Testis (tissue), 2 donors: ENCODE data around the gene TRIM49C.
"Not testable (repeated sequence)": the region's sequence is repeated elsewhere in the genome, so short reads cannot be mapped to it uniquely, and the experiment has no call there.

Experiments used
- CTCF ChIP-seq, 3 experiments: fragments of 450-650 bp in 2 of 3; fragments of 200-600 bp in 1 of 3; sonication (generic) in 1 of 3; IDR thresholded peaks; one replicate each; pipeline ENCODE4 v1.5.1; 2016 to 2019; ENCODE audit warnings: antibody characterized with exemption in 3 of 3, mild to moderate bottlenecking in 2 of 3, moderate library complexity in 1 of 3
- POLR2A ChIP-seq: fragments of 450-650 bp; IDR thresholded peaks from one replicate; pipeline ENCODE4 v1.6.1; 2017; ENCODE audit warnings: antibody characterized with exemption, mild to moderate bottlenecking, moderate library complexity

- TF ChIP-seq POLR2A; CTCF (IDR thresholded peaks at IDR 0.05): not testable (repeated sequence)
These were observed at the start of gene TRIM49C for GRCh38 chr11:90030806-90031205.
